Adrenal gland (tissue), 12 donors: ENCODE data around the gene KCNN4. TPM values are rescaled to one million over a fixed set of nuclear protein-coding genes. Genes with fewer than 3 reads are reported as not detected.

Experiments
- DNase-seq, 7 donors: peaks; one replicate each; pipeline ENCODE4 v3.0.0-alpha.2; 2019 to 2020
- H3K27ac ChIP-seq, 5 donors: fragments of 200-600 bp; sonication (generic) in 4 of 5; 1 replicate in 3 of 5; 2 replicates in 2 of 5; pipeline versions ENCODE4 v1.5.1 to v1.8.0; 2016 to 2020; ENCODE audit warnings: mild to moderate bottlenecking in 1 of 5
- H3K27me3 ChIP-seq: fragments of 200-600 bp; 2 replicates; pipeline ENCODE4 v1.8.0; 2021
- H3K36me3 ChIP-seq, 2 donors: fragments of 200-600 bp; replicated peaks in 1 of 2; 1 replicate in 1 of 2; 2 replicates in 1 of 2; pipeline versions ENCODE4 v1.5.1 to v1.8.0; 2018 to 2022
- H3K4me1 ChIP-seq, 2 donors: fragments of 200-600 bp; replicated peaks in 1 of 2; 1 replicate in 1 of 2; 2 replicates in 1 of 2; pipeline versions ENCODE4 v1.5.1 to v1.8.0; 2018 to 2021
- H3K4me3 ChIP-seq, 4 donors: fragments of 200-600 bp; sonication (generic) in 3 of 4; one replicate each; pipeline ENCODE4 v1.5.1; 2016 to 2018
- H3K9me3 ChIP-seq, 3 donors: fragments of 200-600 bp; sonication (generic) in 1 of 3; replicated peaks in 1 of 3; 1 replicate in 2 of 3; 2 replicates in 1 of 3; pipeline versions ENCODE4 v1.5.1 to v1.8.0; 2016 to 2021
- CTCF ChIP-seq, 6 experiments: fragments of 450-650 bp in 4 of 6; fragments of 200-600 bp in 2 of 6; sonication (generic) in 1 of 6; IDR thresholded peaks; 1 replicate in 5 of 6; 2 replicates in 1 of 6; pipeline versions ENCODE4 v1.5.1 to v1.8.0; 2016 to 2021; ENCODE audit warnings: antibody characterized with exemption in 6 of 6, mild to moderate bottlenecking in 2 of 6, moderate library complexity in 1 of 6
- POLR2A ChIP-seq, 2 donors: fragments of 450-650 bp; IDR thresholded peaks; one replicate each; pipeline ENCODE4 v1.6.1; 2017; ENCODE audit warnings: antibody characterized with exemption in 2 of 2, mild to moderate bottlenecking in 2 of 2, moderate library complexity in 1 of 2
- WGBS, 4 donors: extraction: QIAGEN DNeasy Blood & Tissue Kit in 2 of 4; methylation state at CpG; one replicate each; pipeline versions ENCODE4 v1.1.5 to v1.1.7; 2013 to 2017; 5-methylcytosine and 5-hydroxymethylcytosine counted together
- intact Hi-C, 2 donors: fragments of 100-400 bp; cut with DNase I; formaldehyde crosslinking; loops; one replicate each; pipeline versions ENCODE4 v1.14.1 to v1.15.0; 2022 to 2023
- polyA plus RNA-seq, 3 donors: library from polyadenylated mRNA; stranded (reverse); fragments of 200-250 nt in 2 of 3; fragments of 350-450 nt in 1 of 3; fragmentation: Illumina TruSeq in 1 of 3; extraction: RNeasy Lipid Tissue Mini Kit (QIAGEN cat#74804) in 1 of 3; gene quantifications; one replicate each; pipeline ENCODE4 v1.2.3, GENCODE V29; 2013 to 2014
- total RNA-seq, 9 donors: library from RNA; depleted of rRNA in 4 of 9; stranded (reverse); fragments of >200 nt in 4 of 9; fragments of 120-200 nt in 1 of 9; fragmentation: NEBNext Ultra II Directional in 1 of 9; extraction: Animal tissue kit (Norgen Biotek cat#: 25700) in 1 of 9; gene quantifications; one replicate each; pipeline versions ENCODE4 v1.1.0 to v1.2.4, GENCODE V29; 2013 to 2023
- donor health status: healthy with polysubstance abuse.
- donor health status: Bipolar disorder and iron deficiency.
- donor health status: DM: yes; HTN: yes; CAD: no.
- donor health status: DM: no; HTN: no; CAD: no.
- donor health status: DM: no; HTN: no; CAD: no.
- donor health status: DM: yes; HTN: yes; CAD: no.

Gene KCNN4
- total and polyA plus RNA-seq, 12 donors = 0.22 to 13.0 (median 0.56) TPM

GRCh38 chr19:43779820-43780219 is 953 bp downstream of the KCNN4 start:
- WGBS, 4 donors = 38 to 70% (median 49%) methylated on average over 3 of the region's 3 CpGs
- H3K4me3 ChIP-seq = no peak overlapping the region

GRCh38 chr19:43779147-43779819 is 1.5 kb downstream of the KCNN4 start:
- TF ChIP-seq CTCF (IDR thresholded peaks at IDR 0.05) = no peak
- TF ChIP-seq POLR2A (IDR thresholded peaks at IDR 0.05) = no peak
- no peaks in the 10 kb centered on the region for H3K36me3 ChIP-seq
- intact Hi-C loops = no loop called here
- peak overlapping the region in 1 of 5 donors; percentile 16 for H3K27ac ChIP-seq
- H3K27me3 ChIP-seq = no peaks in the 10 kb centered on the region
- DNase-seq = no peak
- no peaks in the 10 kb centered on the region for H3K9me3 ChIP-seq
- H3K4me1 ChIP-seq = peaks cover 0 to 7% of the 10 kb centered on the region in 2 donors
- 50 to 65% (median 60%) methylated on average over 14 to 16 of the region's 16 CpGs for WGBS, 4 donors
- H3K4me3 ChIP-seq = no peak overlapping the region

More at GRCh38 chr19:43779820-43780219, 953 bp downstream of the KCNN4 start:
- intact Hi-C loops = loop anchor here in 1 of 2 donors (5.0 kb wide), 1 partner anchor 33 kb away; no protein-coding TSS in a partner anchor
- Histone ChIP-seq H3K27me3 (no peaks in the 10 kb centered on the region), H3K27ac (peak overlapping the region in 1 of 5 donors; percentile 16), H3K36me3 (no peaks in the 10 kb centered on the region), H3K9me3 (no peaks in the 10 kb centered on the region), H3K4me1 (peaks cover 2 to 4% of the 10 kb centered on the region in 2 donors)
- no peak for DNase-seq
- no peak for TF ChIP-seq POLR2A (IDR thresholded peaks at IDR 0.05)
- no peak for TF ChIP-seq CTCF (IDR thresholded peaks at IDR 0.05)

- no peak overlapping the region for H3K27ac ChIP-seq
- TF ChIP-seq CTCF (IDR thresholded peaks at IDR 0.05) (no peak), POLR2A (IDR thresholded peaks at IDR 0.05) (no peak)
- H3K4me1 ChIP-seq = peaks cover 0 to 10% of the 10 kb centered on the region in 2 donors
- DNase-seq = no peak
- H3K36me3 ChIP-seq = no peaks in the 10 kb centered on the region
- WGBS, 4 donors = 80 to 97% (median 87%) methylated on average over 1 of the region's 1 CpG
- no peaks in the 10 kb centered on the region for H3K27me3 ChIP-seq
- H3K9me3 ChIP-seq = no peaks in the 10 kb centered on the region
- intact Hi-C loops = no loop called here
- no peak overlapping the region for H3K4me3 ChIP-seq
These were observed 2.1 kb downstream of the KCNN4 start for GRCh38 chr19:43778651-43779050.

GRCh38 chr19:43777163-43777695 is 3.5 kb downstream of the KCNN4 start:
- H3K27ac ChIP-seq = no peak overlapping the region
- TF ChIP-seq POLR2A (IDR thresholded peaks at IDR 0.05) (no peak), CTCF (IDR thresholded peaks at IDR 0.05) (no peak)

More at GRCh38 chr19:43777163-43777695, 3.5 kb downstream of the KCNN4 start:
- Histone ChIP-seq H3K27me3 (no peaks in the 10 kb centered on the region), H3K4me1 (peaks cover 0 to 10% of the 10 kb centered on the region in 2 donors), H3K36me3 (no peaks in the 10 kb centered on the region), H3K9me3 (no peaks in the 10 kb centered on the region), H3K4me3 (no peak overlapping the region)
- intact Hi-C loops = no loop called here
- DNase-seq = peak in 1 of 7 donors; percentile 34
- 4 to 17% (median 9%) methylated on average over 4 of the region's 4 CpGs for WGBS, 4 donors
